Choroid plexus epithelial cell (primary cell): ENCODE results near the gene SHC4.

Experiments
- DNase-seq: peaks from one replicate; pipeline ENCODE4 v3.0.0-alpha.2; 2010; ENCODE audit warnings: low read depth
- H3K4me3 ChIP-seq: 2 replicates; pipeline ENCODE4 v1.5.1; 2011; ENCODE audit warnings: low read depth, mild to moderate bottlenecking, control low read depth, low read length, moderate library complexity
- CTCF ChIP-seq: conservative IDR thresholded peaks from 2 replicates; pipeline ENCODE4 v1.5.1; 2011; ENCODE audit warnings: low read depth, mild to moderate bottlenecking, control low read depth, inconsistent platforms, low read length, moderate library complexity

Gene SHC4

GRCh38 chr15:48781017-48781416 lies 182.7 kb downstream of the SHC4 start:
- DNase-seq, result no peak
- no peak overlapping the region for H3K4me3 ChIP-seq
- TF ChIP-seq CTCF, result no peak

- no peak for TF ChIP-seq CTCF
- no peak overlapping the region for H3K4me3 ChIP-seq
- DNase-seq, result peak; percentile 35
Measured at GRCh38 chr15:48778331-48778730, 185.4 kb downstream of the SHC4 start.

- no peak overlapping the region for H3K4me3 ChIP-seq
- no peak for TF ChIP-seq CTCF
- peak; percentile 37 for DNase-seq
Measured at GRCh38 chr15:48777645-48778330, 185.9 kb downstream of the SHC4 start.

GRCh38 chr15:48775546-48775945 lies 188.2 kb downstream of the SHC4 start:
- no peak for TF ChIP-seq CTCF
- no peak for DNase-seq
- H3K4me3 ChIP-seq, result no peak overlapping the region

- peak; percentile 22 for DNase-seq
- no peak overlapping the region for H3K4me3 ChIP-seq
- no peak for TF ChIP-seq CTCF
Measured at GRCh38 chr15:48774484-48774883, 189.2 kb downstream of the SHC4 start.
